T-helper 1 cell treated with Interleukin-12 subunit alpha and Interleukin-12 subunit beta and Interleukin-4 antibody, amounts not matched to agents 30 μg/mL and 1 μg/mL, for 36 hours (primary cell): Measurements from ENCODE around the gene PHKA2.

Experiments
- H3K27ac Mint-ChIP-seq: one replicate; pipeline ENCODE4 v1.8.0; 2021; ENCODE audit warnings: mild to moderate bottlenecking, mixed read lengths
- H3K27me3 Mint-ChIP-seq: one replicate; pipeline ENCODE4 v1.8.0; 2021; ENCODE audit warnings: low read depth, mixed read lengths
- H3K36me3 Mint-ChIP-seq: one replicate; pipeline ENCODE4 v1.8.0; 2021; ENCODE audit warnings: low read depth, mixed read lengths
- H3K4me1 Mint-ChIP-seq: one replicate; pipeline ENCODE4 v1.8.0; 2021; ENCODE audit warnings: low read depth, mixed read lengths
- H3K4me3 Mint-ChIP-seq: one replicate; pipeline ENCODE4 v1.8.0; 2021; ENCODE audit warnings: mild to moderate bottlenecking, moderate library complexity, mixed read lengths
- H3K9me3 Mint-ChIP-seq: one replicate; pipeline ENCODE4 v1.8.0; 2021; ENCODE audit warnings: mixed read lengths

The PHKA2 gene

GRCh38 chrX:18885328-18886004 lies 98.4 kb downstream of the PHKA2 start:
- H3K36me3 Mint-ChIP-seq: peaks cover 2% of the 10 kb centered on the region
- H3K4me1 Mint-ChIP-seq: peaks cover 21% of the 10 kb centered on the region
- H3K27me3 Mint-ChIP-seq: no peaks in the 10 kb centered on the region
- H3K27ac Mint-ChIP-seq: peak overlapping the region; percentile 65
- no peaks in the 10 kb centered on the region for H3K9me3 Mint-ChIP-seq
- H3K4me3 Mint-ChIP-seq: peak overlapping the region; percentile 88

- Mint-ChIP-seq H3K4me1 (peaks cover 21% of the 10 kb centered on the region), H3K27me3 (no peaks in the 10 kb centered on the region), H3K4me3 (no peak overlapping the region), H3K36me3 (peaks cover 2% of the 10 kb centered on the region), H3K9me3 (no peaks in the 10 kb centered on the region), H3K27ac (peak overlapping the region; percentile 65)
Observed at GRCh38 chrX:18884916-18885315, 99.0 kb downstream of the PHKA2 start.

DNA sequence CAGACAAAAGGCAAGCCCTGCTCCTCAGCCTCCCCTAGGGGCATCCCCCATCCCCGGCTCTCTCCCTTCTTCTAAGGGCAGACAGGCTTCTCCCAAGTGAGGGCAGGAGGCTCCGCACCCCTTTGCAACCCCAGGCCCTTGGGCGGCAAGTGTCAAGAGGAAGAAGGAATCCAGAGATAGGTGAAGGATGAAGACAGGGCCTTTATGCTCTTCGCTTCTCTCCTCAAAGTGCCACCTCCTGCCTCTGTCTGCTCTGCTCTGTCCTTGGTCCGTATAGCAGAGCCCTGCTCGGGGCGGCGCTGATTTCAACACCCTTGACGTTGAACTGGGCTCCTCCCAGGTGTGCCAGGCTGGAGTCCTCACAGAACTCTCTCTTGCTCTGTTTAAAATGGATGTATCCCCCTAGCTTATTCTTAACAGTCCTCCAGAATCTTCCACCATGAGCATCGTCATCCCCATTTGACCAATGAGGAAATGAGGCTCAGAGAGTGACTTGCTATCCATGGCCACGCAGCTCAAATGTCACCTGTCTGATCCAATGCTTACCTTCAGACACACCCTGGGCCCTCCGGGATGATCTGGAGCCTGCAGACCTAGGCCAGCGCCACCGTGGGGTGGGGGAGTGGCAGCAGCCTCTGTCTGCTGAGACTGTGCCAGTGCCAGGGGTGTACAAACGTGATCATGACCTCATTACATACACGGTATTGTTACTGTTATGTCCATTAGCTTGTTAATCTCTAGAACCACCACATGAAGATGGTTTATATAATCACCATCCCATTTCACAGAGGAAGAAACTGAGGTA lies 99.8 kb downstream of the PHKA2 start:
- no peaks in the 10 kb centered on the region for H3K27me3 Mint-ChIP-seq
- no peaks in the 10 kb centered on the region for H3K9me3 Mint-ChIP-seq
- H3K27ac Mint-ChIP-seq: no peak overlapping the region
- H3K36me3 Mint-ChIP-seq: peaks cover 2% of the 10 kb centered on the region
- no peak overlapping the region for H3K4me3 Mint-ChIP-seq
- peaks cover 21% of the 10 kb centered on the region for H3K4me1 Mint-ChIP-seq

GRCh38 chrX:18883234-18883960 lies 100.5 kb downstream of the PHKA2 start:
- H3K27ac Mint-ChIP-seq: no peak overlapping the region
- no peaks in the 10 kb centered on the region for H3K27me3 Mint-ChIP-seq
- peaks cover 2% of the 10 kb centered on the region for H3K36me3 Mint-ChIP-seq
- H3K9me3 Mint-ChIP-seq: no peaks in the 10 kb centered on the region
- H3K4me3 Mint-ChIP-seq: no peak overlapping the region
- H3K4me1 Mint-ChIP-seq: peaks cover 21% of the 10 kb centered on the region

DNA sequence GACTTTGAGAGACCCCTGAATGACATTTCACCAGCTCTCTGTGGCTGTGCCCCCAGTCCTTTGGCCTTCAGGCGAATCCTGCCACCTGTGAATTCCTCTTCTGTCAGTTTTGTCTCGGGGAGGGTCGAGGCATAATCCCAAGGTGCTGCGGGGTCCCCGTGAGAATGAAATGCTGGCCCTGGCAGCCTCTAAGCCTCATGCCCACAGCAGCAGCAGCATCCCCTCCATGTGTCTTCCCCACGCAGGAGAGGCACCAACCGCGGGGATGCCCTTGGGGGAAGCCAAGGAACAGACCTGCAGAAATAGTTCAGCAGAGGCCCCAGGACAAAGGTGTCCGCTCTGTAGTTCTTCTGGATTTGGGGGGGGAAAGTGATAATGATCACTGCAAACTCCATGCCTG lies 104.8 kb downstream of the PHKA2 start:
- H3K9me3 Mint-ChIP-seq: no peaks in the 10 kb centered on the region
- H3K4me1 Mint-ChIP-seq: no peaks in the 10 kb centered on the region
- H3K4me3 Mint-ChIP-seq: no peak overlapping the region
- no peaks in the 10 kb centered on the region for H3K27me3 Mint-ChIP-seq
- H3K27ac Mint-ChIP-seq: no peak overlapping the region
- H3K36me3 Mint-ChIP-seq: no peaks in the 10 kb centered on the region

DNA sequence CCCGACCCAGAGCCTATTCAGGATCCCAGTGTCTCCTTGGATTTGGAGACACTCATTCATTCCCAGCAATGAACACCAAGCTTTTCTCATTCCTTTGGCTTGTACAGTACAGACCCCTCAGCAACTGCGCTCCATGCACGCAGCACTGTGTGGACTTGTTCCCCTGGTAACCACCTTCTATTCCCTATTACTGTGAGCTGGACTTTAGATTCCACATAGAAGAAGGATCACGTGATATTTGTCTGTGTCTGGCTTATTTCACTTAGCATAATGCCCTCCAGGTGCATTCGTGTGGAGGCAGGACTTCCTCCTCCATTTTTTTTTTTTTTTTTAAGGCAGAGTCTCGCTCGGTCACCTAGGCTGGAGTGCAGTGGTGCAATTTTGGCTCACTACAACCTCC lies 106.4 kb downstream of the PHKA2 start:
- no peaks in the 10 kb centered on the region for H3K36me3 Mint-ChIP-seq

GRCh38 chrX:18875256-18875878 lies 108.5 kb downstream of the PHKA2 start:
- no peak overlapping the region for H3K4me3 Mint-ChIP-seq
- no peaks in the 10 kb centered on the region for H3K4me1 Mint-ChIP-seq
- no peaks in the 10 kb centered on the region for H3K27me3 Mint-ChIP-seq
- no peak overlapping the region for H3K27ac Mint-ChIP-seq
- no peaks in the 10 kb centered on the region for H3K9me3 Mint-ChIP-seq
- H3K36me3 Mint-ChIP-seq: no peaks in the 10 kb centered on the region

More for the DNA sequence above, 106.4 kb downstream of the PHKA2 start:
- no peak overlapping the region for H3K4me3 Mint-ChIP-seq
- no peaks in the 10 kb centered on the region for H3K27me3 Mint-ChIP-seq
- H3K9me3 Mint-ChIP-seq: no peaks in the 10 kb centered on the region
- no peak overlapping the region for H3K27ac Mint-ChIP-seq
- H3K4me1 Mint-ChIP-seq: no peaks in the 10 kb centered on the region

- Mint-ChIP-seq H3K4me1 (no peaks in the 10 kb centered on the region), H3K36me3 (no peaks in the 10 kb centered on the region), H3K27me3 (no peaks in the 10 kb centered on the region), H3K4me3 (no peak overlapping the region), H3K9me3 (no peaks in the 10 kb centered on the region), H3K27ac (no peak overlapping the region)
Observed at GRCh38 chrX:18874560-18875255, 109.2 kb downstream of the PHKA2 start.

DNA sequence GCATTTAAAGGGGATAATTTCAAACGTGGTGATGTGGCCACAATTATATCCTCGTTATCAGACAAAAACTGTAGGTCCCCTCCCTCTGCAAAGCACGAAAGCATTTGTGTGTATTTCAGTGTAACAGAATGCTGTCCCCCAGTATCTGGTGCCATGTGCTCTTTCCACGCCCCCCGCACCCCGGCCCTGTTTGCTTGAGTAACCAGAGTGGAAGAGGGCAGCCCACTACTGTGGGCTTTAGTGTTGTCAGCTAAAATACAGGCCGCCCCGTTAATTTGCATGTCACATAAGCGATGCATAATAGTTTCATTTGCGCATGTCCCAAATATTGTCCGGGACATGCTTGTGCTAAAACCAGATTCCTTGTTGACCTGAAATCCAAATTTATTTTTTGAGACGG lies 110.1 kb downstream of the PHKA2 start:
- no peaks in the 10 kb centered on the region for H3K4me1 Mint-ChIP-seq

DNA sequence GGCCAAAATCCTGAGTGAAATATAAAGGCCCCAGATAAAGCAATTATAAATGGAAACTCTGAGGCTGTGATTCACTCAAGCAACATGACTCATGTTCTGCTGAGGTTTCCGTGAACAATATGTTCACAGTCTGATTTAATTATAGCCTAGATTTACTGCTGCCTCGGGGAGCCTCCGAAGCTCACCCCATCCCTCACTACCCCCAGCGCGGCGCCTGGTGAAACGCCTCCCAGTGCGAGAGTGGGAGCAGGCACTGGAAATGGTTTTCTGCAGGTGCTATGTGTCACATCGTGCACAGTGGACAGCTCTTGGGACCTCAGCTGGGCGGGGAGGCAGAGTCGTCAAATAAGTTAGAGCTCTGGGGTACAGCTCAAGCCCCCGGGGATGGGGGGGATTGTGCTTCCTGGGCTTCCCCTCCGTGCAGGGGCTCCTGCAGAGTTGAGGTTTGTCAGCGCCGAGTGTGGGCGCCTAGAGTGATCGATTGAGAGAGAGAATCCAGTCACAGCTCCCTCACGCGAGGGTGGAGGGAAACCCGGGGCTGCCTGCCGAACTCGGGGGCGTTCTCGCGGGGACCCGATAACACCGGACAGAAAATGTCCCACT lies 110.6 kb downstream of the PHKA2 start:
- Mint-ChIP-seq H3K4me3 (no peak overlapping the region), H3K27me3 (no peaks in the 10 kb centered on the region), H3K27ac (no peak overlapping the region), H3K9me3 (no peaks in the 10 kb centered on the region), H3K36me3 (no peaks in the 10 kb centered on the region), H3K4me1 (no peaks in the 10 kb centered on the region)

More for the DNA sequence above, 110.1 kb downstream of the PHKA2 start:
- H3K27me3 Mint-ChIP-seq: no peaks in the 10 kb centered on the region
- no peak overlapping the region for H3K27ac Mint-ChIP-seq
- H3K9me3 Mint-ChIP-seq: no peaks in the 10 kb centered on the region
- no peak overlapping the region for H3K4me3 Mint-ChIP-seq
- no peaks in the 10 kb centered on the region for H3K36me3 Mint-ChIP-seq

DNA sequence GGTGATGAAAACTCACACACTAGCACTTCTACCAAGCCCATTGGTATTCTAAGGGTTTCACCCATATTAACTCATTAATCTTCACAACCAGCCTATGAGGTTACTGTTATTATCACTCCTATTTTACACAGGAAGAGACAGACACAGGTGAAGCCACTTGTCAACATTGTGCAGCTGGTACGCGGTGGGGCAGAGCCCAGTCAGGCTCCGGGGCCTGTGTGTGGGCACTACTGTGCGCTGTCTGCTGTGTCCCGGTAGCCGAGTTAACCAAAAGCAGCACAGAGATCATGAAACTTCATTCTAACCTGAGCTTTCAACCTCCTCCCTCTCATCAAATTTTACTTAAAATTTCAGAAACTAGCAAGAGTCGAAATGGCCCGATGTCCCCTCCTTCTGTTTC lies 111.3 kb downstream of the PHKA2 start:
- Mint-ChIP-seq H3K27ac (no peak overlapping the region), H3K4me1 (no peaks in the 10 kb centered on the region), H3K36me3 (no peaks in the 10 kb centered on the region), H3K4me3 (no peak overlapping the region), H3K9me3 (no peaks in the 10 kb centered on the region), H3K27me3 (no peaks in the 10 kb centered on the region)

DNA sequence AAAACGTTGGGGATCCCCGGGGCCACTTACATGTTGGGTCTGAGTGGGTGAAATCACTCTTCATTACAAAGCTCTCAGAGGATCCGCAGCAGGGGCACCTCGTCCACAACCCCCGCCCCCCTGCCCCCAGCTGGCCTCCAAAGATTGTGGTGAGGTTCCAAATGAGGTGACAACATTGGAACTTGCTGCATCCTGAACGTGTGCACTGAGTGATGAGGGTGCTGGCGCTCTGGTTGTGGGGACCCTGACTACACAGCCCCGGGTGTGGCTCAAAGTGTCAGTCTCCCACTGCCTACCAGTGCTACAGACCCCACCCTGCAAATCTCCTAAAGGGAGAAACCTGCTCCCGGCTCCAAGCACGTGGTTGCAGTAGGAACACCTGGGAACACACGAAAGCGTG lies 111.9 kb downstream of the PHKA2 start:
- Mint-ChIP-seq H3K9me3 (no peaks in the 10 kb centered on the region), H3K27me3 (no peaks in the 10 kb centered on the region), H3K4me1 (no peaks in the 10 kb centered on the region), H3K4me3 (no peak overlapping the region), H3K36me3 (no peaks in the 10 kb centered on the region), H3K27ac (no peak overlapping the region)

- Mint-ChIP-seq H3K36me3 (no peaks in the 10 kb centered on the region), H3K4me1 (no peaks in the 10 kb centered on the region), H3K9me3 (no peaks in the 10 kb centered on the region), H3K27me3 (no peaks in the 10 kb centered on the region), H3K27ac (no peak overlapping the region), H3K4me3 (no peak overlapping the region)
Observed at GRCh38 chrX:18871161-18871890, 112.6 kb downstream of the PHKA2 start.
